ENCODE results near the gene VEPH1. TPM values are rescaled to one million over a fixed set of nuclear protein-coding genes. Genes with fewer than 3 reads are reported as not detected.
A peak's percentile ranks its signal among the peaks of the same experiment; 100 is the strongest.

The VEPH1 gene
- 10 to 100 TPM; 15.0 to 30.0 TPM for total RNA-seq

- ATAC-seq (peak; percentile 57), DNase-seq (peak; percentile 38 to 69 (median 66))
- Histone ChIP-seq H3K9me3 (no peaks in the 10 kb centered on the region), H3K4me3 (no peak within 1 kb of the TSS), H3K27me3 (no peaks in the 10 kb centered on the region), H3K36me3 (replicated peaks in 1 of 2; ENCODE audit: insufficient read depth in 1 of 2, low read depth in 2 of 2) (no peaks in the 10 kb centered on the region), H3K4me1 (peaks cover 38% of the 10 kb centered on the region), H3K27ac (peak within 1 kb of the TSS; percentile 30 to 88 (median 63))
- intact Hi-C loops (cut with DNase I), result no loop called here
- TF ChIP-seq CTCF (IDR thresholded peaks at IDR 0.05) (no peak), POLR2A (IDR thresholded peaks at IDR 0.05) (peak in 2 of 3 donors; percentile 55 to 69)
- WGBS, 2 donors, result 19 to 28% methylated on average over 7 of the region's 7 CpGs
Observed at GRCh38 chr3:157502916-157503595, at the start of gene VEPH1. VEPH1 (minus strand) TSS chr3:157503416; CDS start chr3:157495349, 8,067 bp downstream.

- ATAC-seq, result no peak
- intact Hi-C loops (cut with DNase I), result no loop called here
- no peak overlapping the region for H3K27ac ChIP-seq
- no peaks in the 10 kb centered on the region for H3K9me3 ChIP-seq
- no peak for DNase-seq
- no peaks in the 10 kb centered on the region for H3K4me1 ChIP-seq
- TF ChIP-seq CTCF (IDR thresholded peaks at IDR 0.05) (no peak), POLR2A (IDR thresholded peaks at IDR 0.05) (no peak)
- H3K36me3 ChIP-seq (replicated peaks in 1 of 2; ENCODE audit: insufficient read depth in 1 of 2, low read depth in 2 of 2), result no peaks in the 10 kb centered on the region
- no peaks in the 10 kb centered on the region for H3K27me3 ChIP-seq
- H3K4me3 ChIP-seq, result no peak overlapping the region
- WGBS, 2 donors, result 43 to 62% methylated on average over 1 of the region's 1 CpG
Observed at GRCh38 chr3:157551961-157552360, 48.7 kb upstream of the VEPH1 start.

GRCh38 chr3:157549498-157549897 is 46.3 kb upstream of the VEPH1 start:
- DNase-seq, result no peak
- Histone ChIP-seq H3K27ac (no peak overlapping the region), H3K4me3 (no peak overlapping the region), H3K9me3 (no peaks in the 10 kb centered on the region), H3K4me1 (no peaks in the 10 kb centered on the region), H3K27me3 (no peaks in the 10 kb centered on the region), H3K36me3 (replicated peaks in 1 of 2; ENCODE audit: insufficient read depth in 1 of 2, low read depth in 2 of 2) (no peaks in the 10 kb centered on the region)
- intact Hi-C loops (cut with DNase I), result no loop called here
- TF ChIP-seq POLR2A (IDR thresholded peaks at IDR 0.05) (no peak), CTCF (IDR thresholded peaks at IDR 0.05) (no peak)
- 92 to 96% methylated on average over 2 of the region's 2 CpGs for WGBS, 2 donors
- no peak for ATAC-seq

GRCh38 chr3:157544501-157545130 is 41.4 kb upstream of the VEPH1 start:
- H3K36me3 ChIP-seq (replicated peaks in 1 of 2; ENCODE audit: insufficient read depth in 1 of 2, low read depth in 2 of 2), result no peaks in the 10 kb centered on the region
- H3K9me3 ChIP-seq, result no peaks in the 10 kb centered on the region
- TF ChIP-seq CTCF (IDR thresholded peaks at IDR 0.05), result no peak
- TF ChIP-seq POLR2A (IDR thresholded peaks at IDR 0.05), result no peak
- ATAC-seq, result no peak
- no peak for DNase-seq
- H3K4me1 ChIP-seq, result peaks cover 4% of the 10 kb centered on the region
- 71 to 79% methylated on average over 4 of the region's 4 CpGs for WGBS, 2 donors
- H3K4me3 ChIP-seq, result no peak overlapping the region
- H3K27me3 ChIP-seq, result no peaks in the 10 kb centered on the region
- no peak overlapping the region for H3K27ac ChIP-seq
- intact Hi-C loops (cut with DNase I), result no loop called here

Measured in body of pancreas (tissue), 4 donors.